IMR-90 (cell line): ENCODE results near the gene ARNT2. TPM values are rescaled to one million over a fixed set of nuclear protein-coding genes. Genes with fewer than 3 reads are reported as not detected.

Source experiments
- ATAC-seq: fragments of 200-7000 bp; cut with Tn5 transposase; 2 replicates; pipeline ENCODE4 v1.9.1; 2020; ENCODE audit warnings: low read depth, mild to moderate bottlenecking, moderate library complexity
- BruUV-seq: library from RNA; stranded (reverse); fragments of 400-500 nt; replicated peaks from 2 replicates; lab custom pipeline; 2021; lab: Mats Ljungman, UMichigan
- CTCF ChIA-PET: fragments of 300-600 bp; formaldehyde crosslinking; extraction: SDS; loops from one replicate; lab custom pipeline; 2021; ENCODE audit warnings: antibody characterized with exemption; lab: Yijun Ruan, JAX
- POLR2A ChIA-PET: fragments of 300-600 bp; sonication (Branson Sonifier 250); formaldehyde crosslinking; loops from one replicate; lab custom pipeline; 2022; ENCODE audit warnings: antibody characterized with exemption; ENCODE audit not compliant: unreplicated experiment; lab: Charles Lee
- DNase-seq: peaks from one replicate; pipeline ENCODE4 v3.0.0; 2013
- H2AFZ ChIP-seq: replicated peaks from 2 replicates; pipeline ENCODE3; 2013; ENCODE audit warnings: low read length, mild to moderate bottlenecking; ENCODE audit not compliant: poor library complexity
- H2AK5ac ChIP-seq: 2 replicates; pipeline ENCODE4 v1.6.1; 2013; ENCODE audit warnings: low read depth, low read length, inconsistent platforms
- H2AK9ac ChIP-seq: replicated peaks from 2 replicates; pipeline ENCODE3; 2013; ENCODE audit warnings: mild to moderate bottlenecking, low read depth, low read length, moderate library complexity; ENCODE audit not compliant: poor library complexity
- H2BK120ac ChIP-seq: 2 replicates; pipeline ENCODE4 v1.6.1; 2013; ENCODE audit warnings: low read depth, low read length, inconsistent platforms
- H2BK15ac ChIP-seq: 3 replicates; pipeline ENCODE4 v1.6.1; 2013; ENCODE audit warnings: low read depth, low read length, inconsistent platforms
- H2BK20ac ChIP-seq: 2 replicates; pipeline ENCODE4 v1.6.1; 2013; ENCODE audit warnings: low read depth, mild to moderate bottlenecking, inconsistent platforms, low read length, moderate library complexity
- H2BK5ac ChIP-seq: 2 replicates; pipeline ENCODE4 v1.6.1; 2013; ENCODE audit warnings: mild to moderate bottlenecking, low read depth, low read length, inconsistent platforms; ENCODE audit not compliant: poor library complexity, severe bottlenecking
- H3K14ac ChIP-seq: replicated peaks from 2 replicates; pipeline ENCODE4 v1.6.1; 2013; ENCODE audit warnings: low read depth, low read length, inconsistent platforms
- H3K18ac ChIP-seq: 2 replicates; pipeline ENCODE4 v1.6.1; 2013; ENCODE audit warnings: low read depth, low read length, control low read depth
- H3K23ac ChIP-seq: 2 replicates; pipeline ENCODE4 v1.6.1; 2013; ENCODE audit warnings: low read depth, low read length, inconsistent platforms
- H3K27ac ChIP-seq: 2 replicates; pipeline ENCODE4 v1.5.1; 2013; ENCODE audit warnings: mild to moderate bottlenecking, control low read depth, low read length; ENCODE audit not compliant: insufficient read depth
- H3K27me3 ChIP-seq: 2 replicates; pipeline ENCODE4 v1.6.1; 2013; ENCODE audit warnings: low read length; ENCODE audit not compliant: control insufficient read depth, insufficient read depth
- H3K36me3 ChIP-seq: 2 replicates; pipeline ENCODE4 v1.6.1; 2013; ENCODE audit warnings: low read length, mixed read lengths; ENCODE audit not compliant: control insufficient read depth, insufficient read depth
- H3K4ac ChIP-seq: 2 replicates; pipeline ENCODE4 v1.6.1; 2013; ENCODE audit warnings: low read depth, low read length, inconsistent platforms
- H3K4me1 ChIP-seq: 2 replicates; pipeline ENCODE4 v1.6.1; 2013; ENCODE audit warnings: low read length, mixed read lengths; ENCODE audit not compliant: control insufficient read depth, insufficient read depth
- H3K4me2 ChIP-seq: 2 replicates; pipeline ENCODE4 v1.6.1; 2013; ENCODE audit warnings: low read depth, mild to moderate bottlenecking, control low read depth, low read length, moderate library complexity
- H3K4me3 ChIP-seq: 2 replicates; pipeline ENCODE4 v1.5.1; 2013; ENCODE audit warnings: low read depth, mild to moderate bottlenecking, control low read depth, low read length, moderate library complexity; ENCODE audit not compliant: insufficient read depth
- H3K56ac ChIP-seq: 2 replicates; pipeline ENCODE4 v1.6.1; 2013; ENCODE audit warnings: low read length, inconsistent platforms; ENCODE audit not compliant: insufficient read depth; ENCODE audit errors: extremely low read depth
- H3K79me1 ChIP-seq, 2 experiments: 2 replicates each; pipeline ENCODE4 v1.6.1; 2013; ENCODE audit warnings: low read length in 2 of 2, inconsistent platforms in 1 of 2, low read depth in 1 of 2
- H3K9ac ChIP-seq: 2 replicates; pipeline ENCODE4 v1.6.1; 2013; ENCODE audit warnings: low read depth, low read length, control low read depth
- H3K9me1 ChIP-seq: 2 replicates; pipeline ENCODE4 v1.6.1; 2013; ENCODE audit warnings: low read length, inconsistent platforms; ENCODE audit not compliant: insufficient read depth
- H3K9me3 ChIP-seq: 2 replicates; pipeline ENCODE4 v1.6.1; 2013; ENCODE audit warnings: low read length; ENCODE audit not compliant: control insufficient read depth, insufficient read depth
- H4K20me1 ChIP-seq: 2 replicates; pipeline ENCODE4 v1.6.1; 2013; ENCODE audit warnings: low read length, inconsistent platforms; ENCODE audit not compliant: insufficient read depth
- H4K5ac ChIP-seq: 2 replicates; pipeline ENCODE4 v1.6.1; 2013; ENCODE audit warnings: mild to moderate bottlenecking, low read depth, low read length, control low read depth
- H4K8ac ChIP-seq, 2 experiments: 2 replicates each; pipeline ENCODE4 v1.6.1; 2013; ENCODE audit warnings: low read depth in 2 of 2, low read length in 2 of 2, control low read depth in 1 of 2, inconsistent platforms in 1 of 2
- H4K91ac ChIP-seq: 2 replicates; pipeline ENCODE4 v1.6.1; 2013; ENCODE audit warnings: low read depth, low read length, inconsistent platforms; ENCODE audit not compliant: insufficient read depth
- BHLHE40 ChIP-seq: fragments of 150-350 bp; IDR thresholded peaks from 2 replicates; pipeline ENCODE4 v1.6.1; 2016; ENCODE audit warnings: mild to moderate bottlenecking, low read depth, low read length
- CEBPB ChIP-seq: IDR thresholded peaks from 2 replicates; pipeline ENCODE4 v1.6.1; 2012; ENCODE audit warnings: low read depth, low read length, improper control_type of control experiment
- CHD1 ChIP-seq: IDR thresholded peaks from 2 replicates; pipeline ENCODE4 v1.6.1; 2012; ENCODE audit warnings: low read depth, low read length, improper control_type of control experiment
- FOS ChIP-seq: fragments of 150-350 bp; IDR thresholded peaks from 2 replicates; pipeline ENCODE4 v1.6.1; 2016; ENCODE audit warnings: low read depth, low read length
- MAZ ChIP-seq: IDR thresholded peaks from 2 replicates; pipeline ENCODE4 v1.6.1; 2012; ENCODE audit warnings: low read depth, mild to moderate bottlenecking, low read length, improper control_type of control experiment, moderate library complexity, borderline replicate concordance
- MXI1 ChIP-seq: IDR thresholded peaks from 2 replicates; pipeline ENCODE4 v1.6.1; 2012; ENCODE audit warnings: low read depth, mild to moderate bottlenecking, low read length, moderate library complexity, borderline replicate concordance
- NFE2L2 ChIP-seq: fragments of 150-350 bp; IDR thresholded peaks from 2 replicates; pipeline ENCODE4 v1.6.1; 2016; ENCODE audit warnings: low read depth, mild to moderate bottlenecking, low read length
- POLR2A ChIP-seq: IDR thresholded peaks from 2 replicates; pipeline ENCODE4 v1.6.1; 2012; ENCODE audit warnings: mild to moderate bottlenecking, low read depth, low read length
- RAD21 ChIP-seq: IDR thresholded peaks from 2 replicates; pipeline ENCODE4 v1.6.1; 2012; ENCODE audit warnings: low read length, improper control_type of control experiment
- RFX5 ChIP-seq: IDR thresholded peaks from 2 replicates; pipeline ENCODE4 v1.8.0; 2012; ENCODE audit warnings: low read depth, mild to moderate bottlenecking, low read length, moderate library complexity
- SMC3 ChIP-seq: fragments of 150-350 bp; IDR thresholded peaks from 2 replicates; pipeline ENCODE4 v1.6.1; 2016; ENCODE audit warnings: low read depth, mild to moderate bottlenecking, antibody characterized with exemption, low read length, moderate library complexity
- WGBS, 2 experiments: methylation state at CpG; one replicate each; pipeline versions ENCODE4 v1.1.5 to v1.1.7; 2013; ENCODE audit warnings: missing lambda C conversion rate in 2 of 2; ENCODE audit not compliant: insufficient read length in 1 of 2; ENCODE audit errors: extremely low coverage in 2 of 2; 5-methylcytosine and 5-hydroxymethylcytosine counted together
- dilution Hi-C: fragments of 300-500 bp; cut with HindIII; formaldehyde crosslinking; loops from one replicate; pipeline ENCODE4 v1.14.3; 2018; ENCODE audit warnings: low sequenced_read_pairs; ENCODE audit not compliant: unreplicated experiment
- in situ Hi-C: fragments of 300-500 bp; cut with MboI; formaldehyde crosslinking; loops from 3 replicates; pipeline ENCODE4 v1.14.3; 2019; ENCODE audit warnings: low sequenced_read_pairs, inconsistent platforms, mixed read lengths
- intact Hi-C: fragments of 100-400 bp; cut with micrococcal nuclease; formaldehyde crosslinking; loops from 2 replicates; pipeline ENCODE4 v1.10.0; 2022
- polyA plus RNA-seq, 3 experiments: library from polyadenylated mRNA; depleted of rRNA; stranded (reverse); fragments of >200 nt; gene quantifications; 2 replicates each; pipeline ENCODE4 v1.2.3, GENCODE V29; 2012; ENCODE audit warnings: low replicate concordance in 1 of 3
- total RNA-seq: library from RNA; depleted of rRNA; stranded (reverse); fragments of >200 nt; gene quantifications from 2 replicates; pipeline ENCODE4 v1.2.3, GENCODE V29; 2012

Gene ARNT2
- total and polyA plus RNA-seq, 2 of the 4 experiments (the other 2 are of a cell fraction), result 18.2 to 19.0 TPM

- ATAC-seq (no peak), DNase-seq (no peak)
- H2AFZ ChIP-seq, result peak overlapping the region; percentile 6
- H2BK5ac ChIP-seq, result peak overlapping the region; percentile 48
- H2BK20ac ChIP-seq, result peak overlapping the region; percentile 81; the same call in 1 of the 2 replicates
- in situ Hi-C loops, result no loop called here
- peaks cover 9% of the 10 kb centered on the region for H3K9me3 ChIP-seq
- BruUV-seq, result no TSS peak
- dilution Hi-C loops, result no loop called here
- peaks cover 29% of the 10 kb centered on the region for H3K36me3 ChIP-seq
- ChIA-PET CTCF (no interaction called here), POLR2A (no interaction called here)
- no peaks in the 10 kb centered on the region for H4K20me1 ChIP-seq
- peak overlapping the region; percentile 35 for H2AK9ac ChIP-seq
- H3K4me2 ChIP-seq, result no peak overlapping the region
- no peaks in the 10 kb centered on the region for H3K27me3 ChIP-seq
- peak overlapping the region; percentile 95 for H2AK5ac ChIP-seq
- WGBS, 2 experiments, result 100% methylated on average over 1 of the region's 10 CpGs; no CpG with 5 or more reads in 1 of the 2 experiments
- no peak overlapping the region for H3K27ac ChIP-seq
- peak overlapping the region; percentile 63; the same call in 1 of the 2 replicates for H3K4ac ChIP-seq
- intact Hi-C loops, result no loop called here
- H3K9ac ChIP-seq, result no peak overlapping the region
- H3K4me3 ChIP-seq, result no peak overlapping the region
- H2BK120ac ChIP-seq, result peak overlapping the region; percentile 48
- no peak overlapping the region; the same call in 1 of the 2 replicates for H3K56ac ChIP-seq
- H3K14ac ChIP-seq, result peak overlapping the region; percentile 62; the same call in 1 of the 2 replicates
- H4K5ac ChIP-seq, result peak overlapping the region; percentile 84; the same call in 1 of the 2 replicates
- H3K4me1 ChIP-seq, result peaks cover 16% of the 10 kb centered on the region
- H2BK15ac ChIP-seq, result peak overlapping the region; percentile 94
- peak overlapping the region; percentile 26 for H4K91ac ChIP-seq
- H3K23ac ChIP-seq, result peak overlapping the region; percentile 3; the same call in 1 of the 2 replicates
- TF ChIP-seq CEBPB, result no peak
- TF ChIP-seq BHLHE40, result no peak
- TF ChIP-seq SMC3, result no peak
- no peak for TF ChIP-seq POLR2A
- TF ChIP-seq RFX5, result no peak
- no peak for TF ChIP-seq MXI1
- no peak for TF ChIP-seq NFE2L2
- no peak for TF ChIP-seq MAZ
- no peak for TF ChIP-seq FOS
- no peak for TF ChIP-seq CHD1
- TF ChIP-seq RAD21, result no peak
- H3K9me1 ChIP-seq, result peaks cover 20% of the 10 kb centered on the region
- peak overlapping the region; percentile 36; the same call in 1 of the 2 replicates for H3K18ac ChIP-seq
- H4K8ac ChIP-seq, result peak overlapping the region; percentile 46 to 53; a peak in 3 of 4 replicates
- peaks cover 0 to 8% of the 10 kb centered on the region in 2 experiments; a peak in 1 of 4 replicates for H3K79me1 ChIP-seq
These were observed 192.9 kb downstream of the ARNT2 start for GRCh38 chr15:80597076-80597475.
